Measurements from ENCODE around the gene GIMAP8.
"Not testable (repeated sequence)": the region's sequence is repeated elsewhere in the genome, so short reads cannot be mapped to it uniquely, and the experiment has no call there.

Gene GIMAP8

GRCh38 chr7:150487625-150488024, 37.2 kb downstream of the GIMAP8 start:
- Histone ChIP-seq H3K9me3 (replicated peaks; ENCODE audit: insufficient read depth, low read length) (no peaks in the 10 kb centered on the region), H3K9me2 (replicated peaks; ENCODE audit: insufficient read depth, low read length) (no peaks in the 10 kb centered on the region), H3K4me1 (ENCODE audit: low read length) (no peaks in the 10 kb centered on the region), H3K79me2 (ENCODE audit: low read length) (no peaks in the 10 kb centered on the region), H4K20me1 (ENCODE audit: insufficient read depth, low read length) (no peaks in the 10 kb centered on the region), H2AFZ (ENCODE audit: low read length) (no peak overlapping the region), H3K27me3 (replicated peaks; ENCODE audit: insufficient read depth, low read length) (no peaks in the 10 kb centered on the region), H3K4me3 (ENCODE audit: low read length) (no peak overlapping the region), H3K4me2 (ENCODE audit: low read depth, low read length) (no peak overlapping the region), H3K9ac (ENCODE audit: low read length) (no peak overlapping the region), H3F3A (ENCODE audit: insufficient read depth, low read length) (no peaks in the 10 kb centered on the region), H3K27ac (ENCODE audit: low read length) (no peak overlapping the region), H3K36me3 (replicated peaks; ENCODE audit: insufficient read depth, low read length) (no peaks in the 10 kb centered on the region)
- no peak for DNase-seq
- no peak for TF ChIP-seq EZH2phosphoT487 (IDR thresholded peaks at IDR 0.05; ENCODE audit: low read length)

- Histone ChIP-seq H3K9me2 (replicated peaks; ENCODE audit: insufficient read depth, low read length) (no peaks in the 10 kb centered on the region), H3K27me3 (replicated peaks; ENCODE audit: insufficient read depth, low read length) (no peaks in the 10 kb centered on the region), H3K36me3 (replicated peaks; ENCODE audit: insufficient read depth, low read length) (no peaks in the 10 kb centered on the region), H3K9ac (ENCODE audit: low read length) (no peak overlapping the region), H3K79me2 (ENCODE audit: low read length) (no peaks in the 10 kb centered on the region), H3F3A (ENCODE audit: insufficient read depth, low read length) (no peaks in the 10 kb centered on the region), H3K27ac (ENCODE audit: low read length) (no peak overlapping the region), H3K4me1 (ENCODE audit: low read length) (no peaks in the 10 kb centered on the region), H3K9me3 (replicated peaks; ENCODE audit: insufficient read depth, low read length) (no peaks in the 10 kb centered on the region; the same call in 1 of the 2 replicates), H3K4me2 (ENCODE audit: low read depth, low read length) (no peak overlapping the region), H2AFZ (ENCODE audit: low read length) (no peak overlapping the region), H3K4me3 (ENCODE audit: low read length) (no peak overlapping the region), H4K20me1 (ENCODE audit: insufficient read depth, low read length) (no peaks in the 10 kb centered on the region)
- TF ChIP-seq EZH2 (optimal IDR thresholded peaks at IDR 0.05; ENCODE audit: low read depth, low read length): no peak
- TF ChIP-seq CTCF (IDR thresholded peaks at IDR 0.05; ENCODE audit: low read length): no peak
- TF ChIP-seq EZH2phosphoT487 (IDR thresholded peaks at IDR 0.05; ENCODE audit: low read length): no peak
- no peak for DNase-seq
Observed at GRCh38 chr7:150489782-150490181, 39.4 kb downstream of the GIMAP8 start.

GRCh38 chr7:150493442-150493841, 43.0 kb downstream of the GIMAP8 start:
- H4K20me1 ChIP-seq (ENCODE audit: insufficient read depth, low read length); H2AFZ ChIP-seq (ENCODE audit: low read length); H3K36me3 ChIP-seq (replicated peaks; ENCODE audit: insufficient read depth, low read length); H3K9me2 ChIP-seq (replicated peaks; ENCODE audit: insufficient read depth, low read length); DNase-seq; H3K27me3 ChIP-seq (replicated peaks; ENCODE audit: insufficient read depth, low read length); H3F3A ChIP-seq (ENCODE audit: insufficient read depth, low read length); H3K9me3 ChIP-seq (replicated peaks; ENCODE audit: insufficient read depth, low read length); H3K9ac ChIP-seq (ENCODE audit: low read length); H3K4me3 ChIP-seq (ENCODE audit: low read length); H3K79me2 ChIP-seq (ENCODE audit: low read length); H3K4me2 ChIP-seq (ENCODE audit: low read depth, low read length); H3K27ac ChIP-seq (ENCODE audit: low read length); H3K4me1 ChIP-seq (ENCODE audit: low read length): not testable (repeated sequence)

- Histone ChIP-seq H3K4me2 (ENCODE audit: low read depth, low read length) (no peak overlapping the region), H3K4me1 (ENCODE audit: low read length) (no peaks in the 10 kb centered on the region), H3K9ac (ENCODE audit: low read length) (no peak overlapping the region), H3K27ac (ENCODE audit: low read length) (no peak overlapping the region), H3F3A (ENCODE audit: insufficient read depth, low read length) (no peaks in the 10 kb centered on the region), H4K20me1 (ENCODE audit: insufficient read depth, low read length) (no peaks in the 10 kb centered on the region), H3K36me3 (replicated peaks; ENCODE audit: insufficient read depth, low read length) (no peaks in the 10 kb centered on the region), H3K9me3 (replicated peaks; ENCODE audit: insufficient read depth, low read length) (no peaks in the 10 kb centered on the region), H3K79me2 (ENCODE audit: low read length) (no peaks in the 10 kb centered on the region), H2AFZ (ENCODE audit: low read length) (no peak overlapping the region), H3K9me2 (replicated peaks; ENCODE audit: insufficient read depth, low read length) (no peaks in the 10 kb centered on the region), H3K27me3 (replicated peaks; ENCODE audit: insufficient read depth, low read length) (no peaks in the 10 kb centered on the region), H3K4me3 (ENCODE audit: low read length) (no peak overlapping the region)
- no peak for DNase-seq
- TF ChIP-seq CTCF (IDR thresholded peaks at IDR 0.05; ENCODE audit: low read length): no peak
- TF ChIP-seq EZH2phosphoT487 (IDR thresholded peaks at IDR 0.05; ENCODE audit: low read length): no peak
- no peak for TF ChIP-seq EZH2 (optimal IDR thresholded peaks at IDR 0.05; ENCODE audit: low read depth, low read length)
Observed at GRCh38 chr7:150502519-150502918, 52.1 kb downstream of the GIMAP8 start.
